ENCODE data around the gene RPS6KA5.

DNA sequence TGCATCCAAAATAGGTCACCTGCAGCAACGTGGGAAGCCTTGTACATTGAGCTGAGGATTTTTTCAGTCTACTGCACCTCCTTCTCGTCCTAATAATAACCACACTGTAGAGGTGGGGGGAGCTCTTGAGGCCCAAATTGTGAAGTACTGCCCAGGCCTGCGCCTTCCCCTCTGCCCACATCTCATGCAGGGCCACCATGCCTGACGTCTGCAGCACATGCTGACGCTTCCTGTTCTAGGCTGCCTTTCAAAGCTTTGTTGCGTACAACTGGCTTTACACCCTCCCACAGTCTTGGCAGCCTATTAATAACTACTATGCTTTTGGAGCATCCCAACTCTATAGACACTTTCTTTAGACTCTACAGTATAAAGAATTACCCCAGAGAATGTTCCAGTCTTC, 217.7 kb downstream of the RPS6KA5 start:
- TF ChIP-seq, protein P1, sequence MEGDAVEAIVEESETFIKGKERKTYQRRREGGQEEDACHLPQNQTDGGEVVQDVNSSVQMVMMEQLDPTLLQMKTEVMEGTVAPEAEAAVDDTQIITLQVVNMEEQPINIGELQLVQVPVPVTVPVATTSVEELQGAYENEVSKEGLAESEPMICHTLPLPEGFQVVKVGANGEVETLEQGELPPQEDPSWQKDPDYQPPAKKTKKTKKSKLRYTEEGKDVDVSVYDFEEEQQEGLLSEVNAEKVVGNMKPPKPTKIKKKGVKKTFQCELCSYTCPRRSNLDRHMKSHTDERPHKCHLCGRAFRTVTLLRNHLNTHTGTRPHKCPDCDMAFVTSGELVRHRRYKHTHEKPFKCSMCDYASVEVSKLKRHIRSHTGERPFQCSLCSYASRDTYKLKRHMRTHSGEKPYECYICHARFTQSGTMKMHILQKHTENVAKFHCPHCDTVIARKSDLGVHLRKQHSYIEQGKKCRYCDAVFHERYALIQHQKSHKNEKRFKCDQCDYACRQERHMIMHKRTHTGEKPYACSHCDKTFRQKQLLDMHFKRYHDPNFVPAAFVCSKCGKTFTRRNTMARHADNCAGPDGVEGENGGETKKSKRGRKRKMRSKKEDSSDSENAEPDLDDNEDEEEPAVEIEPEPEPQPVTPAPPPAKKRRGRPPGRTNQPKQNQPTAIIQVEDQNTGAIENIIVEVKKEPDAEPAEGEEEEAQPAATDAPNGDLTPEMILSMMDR (IDR thresholded peaks at IDR 0.05; ENCODE audit: low read depth, low read length, poor library complexity, severe bottlenecking): no peak
- TF ChIP-seq EZH2phosphoT487 (IDR thresholded peaks at IDR 0.05; ENCODE audit: borderline replicate concordance, low read length): no peak

Data from DOHH2 (cell line).